ENCODE data around the gene YAP1.
A peak's percentile ranks its signal among the peaks of the same experiment; 100 is the strongest.
"Not testable (repeated sequence)": the region's sequence is repeated elsewhere in the genome, so short reads cannot be mapped to it uniquely, and the experiment has no call there.

YAP1 gene

GRCh38 chr11:102197670-102198139 is 87.5 kb downstream of the YAP1 start:
- DNase-seq (ENCODE audit: low read depth, low spot score), result peak; percentile 79

- DNase-seq (ENCODE audit: low read depth, low spot score), result no peak
These were observed 89.4 kb downstream of the YAP1 start for GRCh38 chr11:102199673-102200072.

GRCh38 chr11:102200325-102200724 is 90.1 kb downstream of the YAP1 start:
- not testable (repeated sequence) for DNase-seq (ENCODE audit: low read depth, low spot score)

- DNase-seq (ENCODE audit: low read depth, low spot score), result no peak
These were observed 91.5 kb downstream of the YAP1 start for GRCh38 chr11:102201776-102202175.

- no peak for DNase-seq (ENCODE audit: low read depth, low spot score)
These were observed 92.7 kb downstream of the YAP1 start for GRCh38 chr11:102202972-102203371.

- DNase-seq (ENCODE audit: low read depth, low spot score), result no peak
These were observed 93.9 kb downstream of the YAP1 start for GRCh38 chr11:102204174-102204573.

- no peak for DNase-seq (ENCODE audit: low read depth, low spot score)
These were observed 95.6 kb downstream of the YAP1 start for GRCh38 chr11:102205805-102206204.

GRCh38 chr11:102208835-102209234 is 98.6 kb downstream of the YAP1 start:
- no peak for DNase-seq (ENCODE audit: low read depth, low spot score)

- DNase-seq (ENCODE audit: low read depth, low spot score), result no peak
These were observed 104.4 kb downstream of the YAP1 start for GRCh38 chr11:102214623-102215022.

GRCh38 chr11:102216433-102217075 is 106.3 kb downstream of the YAP1 start:
- DNase-seq (ENCODE audit: low read depth, low spot score), result no peak

GRCh38 chr11:102220728-102221467 is 110.7 kb downstream of the YAP1 start:
- no peak for DNase-seq (ENCODE audit: low read depth, low spot score)

GRCh38 chr11:102223859-102224258 is 113.6 kb downstream of the YAP1 start:
- no peak for DNase-seq (ENCODE audit: low read depth, low spot score)

GRCh38 chr11:102225689-102226568 is 115.7 kb downstream of the YAP1 start:
- DNase-seq (ENCODE audit: low read depth, low spot score), result no peak

- no peak for DNase-seq (ENCODE audit: low read depth, low spot score)
These were observed 116.6 kb downstream of the YAP1 start for GRCh38 chr11:102226702-102227490.

GRCh38 chr11:102229510-102230123 is 119.4 kb downstream of the YAP1 start:
- no peak for DNase-seq (ENCODE audit: low read depth, low spot score)

- DNase-seq (ENCODE audit: low read depth, low spot score), result no peak
These were observed 119.9 kb downstream of the YAP1 start for GRCh38 chr11:102230186-102230585.

- no peak for DNase-seq (ENCODE audit: low read depth, low spot score)
These were observed 120.7 kb downstream of the YAP1 start for GRCh38 chr11:102230911-102231310.

GRCh38 chr11:102234779-102235439 is 124.7 kb downstream of the YAP1 start:
- DNase-seq (ENCODE audit: low read depth, low spot score), result no peak

GRCh38 chr11:102237096-102237735 is 127.0 kb downstream of the YAP1 start:
- no peak for DNase-seq (ENCODE audit: low read depth, low spot score)

GRCh38 chr11:102238391-102238821 is 128.2 kb downstream of the YAP1 start:
- DNase-seq (ENCODE audit: low read depth, low spot score), result no peak

All from iPS DF 19.7 (cell line).